GM23338 (cell line): ENCODE measurements around the gene SMIM35.

Source experiments
- CREB1 ChIP-seq: fragments of 250-450 bp; sonication (Bioruptor Pico); IDR thresholded peaks from 2 replicates; pipeline ENCODE4 v1.5.0; 2020; ENCODE audit warnings: low read depth, mild to moderate bottlenecking, moderate library complexity
- EZH2 ChIP-seq: fragments of 200-600 bp; sonication (generic); IDR thresholded peaks from one replicate; pipeline ENCODE4 v1.8.0; 2017; ENCODE audit warnings: antibody characterized with exemption, mild to moderate bottlenecking, low read depth; ENCODE audit not compliant: unreplicated experiment
- EZH2phosphoT487 ChIP-seq: fragments of 200-600 bp; sonication (generic); IDR thresholded peaks from one replicate; pipeline ENCODE4 v1.8.1; 2018; ENCODE audit warnings: antibody characterized with exemption; ENCODE audit not compliant: unreplicated experiment
- POLR2AphosphoS5 ChIP-seq: IDR thresholded peaks from 2 replicates; pipeline ENCODE4 v1.6.1; 2016; ENCODE audit warnings: antibody characterized with exemption, low read depth
- ZNF331 ChIP-seq: fragments of 250-450 bp; sonication (Bioruptor Pico); IDR thresholded peaks from 2 replicates; pipeline ENCODE4 v1.5.0; 2020; ENCODE audit warnings: low read depth, mild to moderate bottlenecking, moderate library complexity
- TF ChIP-seq, protein P1 (sequence below), 2 experiments: fragments of 200-600 bp in 1 of 2; sonication (generic) in 1 of 2; conservative IDR thresholded peaks; 2 replicates each; pipeline versions ENCODE4 v1.5.1 to v1.6.1; 2016 to 2017; ENCODE audit warnings: antibody characterized with exemption in 2 of 2, low read depth in 2 of 2, mild to moderate bottlenecking in 2 of 2, moderate library complexity in 1 of 2
- TF ChIP-seq, protein P2 (sequence below): IDR thresholded peaks from one replicate; pipeline ENCODE4 v1.6.1; 2018; ENCODE audit warnings: antibody characterized with exemption; ENCODE audit not compliant: unreplicated experiment

DNA sequence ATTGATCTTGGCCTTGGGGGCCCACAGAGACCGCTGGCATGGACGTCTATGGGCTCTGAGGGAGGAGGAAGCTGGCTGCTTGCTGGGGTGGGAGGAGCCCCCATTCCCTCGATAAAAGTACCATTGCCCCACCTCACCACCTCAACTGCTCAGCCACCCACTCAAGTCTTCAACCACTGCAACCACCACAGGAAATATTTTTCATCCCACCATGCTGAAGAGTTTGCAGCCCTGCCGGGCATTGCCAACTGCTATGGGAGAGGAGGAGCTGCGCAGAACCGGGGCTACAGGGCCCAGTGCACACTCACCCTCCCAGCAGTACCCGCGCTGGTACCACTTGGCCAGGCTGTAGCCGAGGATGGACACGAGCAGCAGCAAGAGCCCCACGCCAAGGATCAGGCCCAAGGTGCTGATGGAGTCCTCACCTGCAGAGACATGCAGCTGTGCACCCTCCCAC, 71.3 kb downstream of the SMIM35 start:
- TF ChIP-seq, protein P1, sequence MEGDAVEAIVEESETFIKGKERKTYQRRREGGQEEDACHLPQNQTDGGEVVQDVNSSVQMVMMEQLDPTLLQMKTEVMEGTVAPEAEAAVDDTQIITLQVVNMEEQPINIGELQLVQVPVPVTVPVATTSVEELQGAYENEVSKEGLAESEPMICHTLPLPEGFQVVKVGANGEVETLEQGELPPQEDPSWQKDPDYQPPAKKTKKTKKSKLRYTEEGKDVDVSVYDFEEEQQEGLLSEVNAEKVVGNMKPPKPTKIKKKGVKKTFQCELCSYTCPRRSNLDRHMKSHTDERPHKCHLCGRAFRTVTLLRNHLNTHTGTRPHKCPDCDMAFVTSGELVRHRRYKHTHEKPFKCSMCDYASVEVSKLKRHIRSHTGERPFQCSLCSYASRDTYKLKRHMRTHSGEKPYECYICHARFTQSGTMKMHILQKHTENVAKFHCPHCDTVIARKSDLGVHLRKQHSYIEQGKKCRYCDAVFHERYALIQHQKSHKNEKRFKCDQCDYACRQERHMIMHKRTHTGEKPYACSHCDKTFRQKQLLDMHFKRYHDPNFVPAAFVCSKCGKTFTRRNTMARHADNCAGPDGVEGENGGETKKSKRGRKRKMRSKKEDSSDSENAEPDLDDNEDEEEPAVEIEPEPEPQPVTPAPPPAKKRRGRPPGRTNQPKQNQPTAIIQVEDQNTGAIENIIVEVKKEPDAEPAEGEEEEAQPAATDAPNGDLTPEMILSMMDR (conservative IDR thresholded peaks at IDR 0.05; ENCODE audit: low read depth in 2 of 2), result no peak
- TF ChIP-seq ZNF331 (CRISPR knock-in tag) (no peak), EZH2 (no peak), EZH2phosphoT487 (no peak), POLR2AphosphoS5 (no peak), CREB1 (no peak)
- TF ChIP-seq, protein P2, sequence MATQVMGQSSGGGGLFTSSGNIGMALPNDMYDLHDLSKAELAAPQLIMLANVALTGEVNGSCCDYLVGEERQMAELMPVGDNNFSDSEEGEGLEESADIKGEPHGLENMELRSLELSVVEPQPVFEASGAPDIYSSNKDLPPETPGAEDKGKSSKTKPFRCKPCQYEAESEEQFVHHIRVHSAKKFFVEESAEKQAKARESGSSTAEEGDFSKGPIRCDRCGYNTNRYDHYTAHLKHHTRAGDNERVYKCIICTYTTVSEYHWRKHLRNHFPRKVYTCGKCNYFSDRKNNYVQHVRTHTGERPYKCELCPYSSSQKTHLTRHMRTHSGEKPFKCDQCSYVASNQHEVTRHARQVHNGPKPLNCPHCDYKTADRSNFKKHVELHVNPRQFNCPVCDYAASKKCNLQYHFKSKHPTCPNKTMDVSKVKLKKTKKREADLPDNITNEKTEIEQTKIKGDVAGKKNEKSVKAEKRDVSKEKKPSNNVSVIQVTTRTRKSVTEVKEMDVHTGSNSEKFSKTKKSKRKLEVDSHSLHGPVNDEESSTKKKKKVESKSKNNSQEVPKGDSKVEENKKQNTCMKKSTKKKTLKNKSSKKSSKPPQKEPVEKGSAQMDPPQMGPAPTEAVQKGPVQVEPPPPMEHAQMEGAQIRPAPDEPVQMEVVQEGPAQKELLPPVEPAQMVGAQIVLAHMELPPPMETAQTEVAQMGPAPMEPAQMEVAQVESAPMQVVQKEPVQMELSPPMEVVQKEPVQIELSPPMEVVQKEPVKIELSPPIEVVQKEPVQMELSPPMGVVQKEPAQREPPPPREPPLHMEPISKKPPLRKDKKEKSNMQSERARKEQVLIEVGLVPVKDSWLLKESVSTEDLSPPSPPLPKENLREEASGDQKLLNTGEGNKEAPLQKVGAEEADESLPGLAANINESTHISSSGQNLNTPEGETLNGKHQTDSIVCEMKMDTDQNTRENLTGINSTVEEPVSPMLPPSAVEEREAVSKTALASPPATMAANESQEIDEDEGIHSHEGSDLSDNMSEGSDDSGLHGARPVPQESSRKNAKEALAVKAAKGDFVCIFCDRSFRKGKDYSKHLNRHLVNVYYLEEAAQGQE, result no peak
